Thoracic aorta (tissue), 2 donors: ENCODE data around the gene HDAC4. TPM values are rescaled to one million over a fixed set of nuclear protein-coding genes. Genes with fewer than 3 reads are reported as not detected.

Source experiments
- ATAC-seq: fragments of 150-250 bp; one replicate; pipeline ENCODE4 v1.8.0; 2017; ENCODE audit warnings: low read depth; ENCODE audit not compliant: insufficient number of reproducible peaks, low FRiP score
- DNase-seq: peaks from one replicate; pipeline ENCODE4 v3.0.0-alpha.2; 2020; ENCODE audit warnings: low spot score
- H3K27ac ChIP-seq, 2 donors: fragments of 200-600 bp; sonication (generic); 1 replicate in 1 of 2; 2 replicates in 1 of 2; pipeline ENCODE4 v1.5.1; 2016; ENCODE audit warnings: mild to moderate bottlenecking in 2 of 2, moderate library complexity in 2 of 2
- H3K27me3 ChIP-seq: fragments of 200-600 bp; sonication (generic); replicated peaks from 2 replicates; pipeline ENCODE4 v1.6.0; 2016; ENCODE audit warnings: mild to moderate bottlenecking; ENCODE audit not compliant: insufficient read depth
- H3K36me3 ChIP-seq: fragments of 200-600 bp; sonication (generic); one replicate; pipeline ENCODE4 v1.5.1; 2016
- H3K4me1 ChIP-seq, 2 donors: fragments of 200-600 bp; sonication (generic); 1 replicate in 1 of 2; 2 replicates in 1 of 2; pipeline versions ENCODE4 v1.5.1 to v1.6.0; 2016; ENCODE audit warnings: low read depth in 2 of 2, mild to moderate bottlenecking in 1 of 2; ENCODE audit not compliant: control insufficient read depth in 1 of 2
- H3K4me3 ChIP-seq: fragments of 200-600 bp; sonication (generic); 2 replicates; pipeline ENCODE4 v1.5.1; 2016; ENCODE audit warnings: mild to moderate bottlenecking
- H3K9me3 ChIP-seq: fragments of 200-600 bp; sonication (generic); 2 replicates; pipeline ENCODE4 v1.5.1; 2016
- CTCF ChIP-seq: fragments of 200-600 bp; sonication (generic); IDR thresholded peaks from one replicate; pipeline ENCODE4 v1.5.1; 2019; ENCODE audit warnings: antibody characterized with exemption
- total RNA-seq, 2 donors: library from RNA; depleted of rRNA; stranded (reverse); fragments of >200 nt; gene quantifications; one replicate each; pipeline versions ENCODE4 v1.1.0 to v1.2.3, GENCODE V29; 2016

HDAC4 gene
- total RNA-seq, 2 donors from 2014 or later = 79.2 to 163 TPM

- Histone ChIP-seq H3K4me1 (peaks cover 0 to 20% of the 10 kb centered on the region in 2 donors), H3K27ac (no peak overlapping the region)
- no peak for DNase-seq
Observed at GRCh38 chr2:239112127-239112774, 288.6 kb downstream of the HDAC4 start.

GRCh38 chr2:239111401-239112100 lies 289.3 kb downstream of the HDAC4 start:
- TF ChIP-seq CTCF = no peak
- H3K27ac ChIP-seq = no peak overlapping the region
- H3K36me3 ChIP-seq = peaks cover 9% of the 10 kb centered on the region
- no peak overlapping the region for H3K4me3 ChIP-seq
- no peaks in the 10 kb centered on the region for H3K9me3 ChIP-seq
- no peak for ATAC-seq
- DNase-seq = no peak
- H3K27me3 ChIP-seq = no peaks in the 10 kb centered on the region
- H3K4me1 ChIP-seq = peaks cover 0 to 20% of the 10 kb centered on the region in 2 donors

More at GRCh38 chr2:239112127-239112774, 288.6 kb downstream of the HDAC4 start:
- no peaks in the 10 kb centered on the region for H3K27me3 ChIP-seq
- no peak for ATAC-seq
- H3K9me3 ChIP-seq = no peaks in the 10 kb centered on the region
- no peak overlapping the region for H3K4me3 ChIP-seq
- TF ChIP-seq CTCF = no peak
- peaks cover 9% of the 10 kb centered on the region for H3K36me3 ChIP-seq

GRCh38 chr2:239110595-239111048 lies 290.2 kb downstream of the HDAC4 start:
- Histone ChIP-seq H3K36me3 (peaks cover 9% of the 10 kb centered on the region), H3K27ac (no peak overlapping the region), H3K9me3 (no peaks in the 10 kb centered on the region), H3K4me1 (peaks cover 0 to 20% of the 10 kb centered on the region in 2 donors), H3K4me3 (no peak overlapping the region), H3K27me3 (no peaks in the 10 kb centered on the region)
- no peak for TF ChIP-seq CTCF
- DNase-seq (no peak), ATAC-seq (no peak)

- H3K4me3 ChIP-seq = no peak overlapping the region
- no peak overlapping the region for H3K27ac ChIP-seq
- DNase-seq (no peak), ATAC-seq (no peak)
- peaks cover 0 to 20% of the 10 kb centered on the region in 2 donors for H3K4me1 ChIP-seq
- peaks cover 9% of the 10 kb centered on the region for H3K36me3 ChIP-seq
- no peaks in the 10 kb centered on the region for H3K9me3 ChIP-seq
- no peaks in the 10 kb centered on the region for H3K27me3 ChIP-seq
- TF ChIP-seq CTCF = no peak
Observed at GRCh38 chr2:239109928-239110545, 290.8 kb downstream of the HDAC4 start.
